Naive B cell (primary cell): Measurements from ENCODE around the gene DCDC2C. TPM values are rescaled to one million over a fixed set of nuclear protein-coding genes. Genes with fewer than 3 reads are reported as not detected.

ENCODE experiments used
- ATAC-seq, 2 donors: fragments of 150-1000 bp; cut with Tn5 transposase; 2 replicates each; pipeline ENCODE4 v1.10.0; 2021; ENCODE audit warnings: low read depth in 2 of 2, mild to moderate bottlenecking in 2 of 2, moderate library complexity in 2 of 2
- DNase-seq: peaks from one replicate; pipeline ENCODE4 v3.0.0; 2022
- H3K27ac Mint-ChIP-seq, 6 donors: one replicate each; pipeline ENCODE4 v1.8.0; 2020 to 2022; ENCODE audit warnings: mild to moderate bottlenecking in 6 of 6, mixed read lengths in 6 of 6, moderate library complexity in 5 of 6, inconsistent platforms in 2 of 6
- H3K27me3 Mint-ChIP-seq, 3 donors: one replicate each; pipeline ENCODE4 v1.8.0; 2021 to 2022; ENCODE audit warnings: mixed read lengths in 3 of 3, mild to moderate bottlenecking in 1 of 3
- H3K36me3 Mint-ChIP-seq, 2 donors: one replicate each; pipeline ENCODE4 v1.8.0; 2020 to 2022; ENCODE audit warnings: mixed read lengths in 2 of 2, inconsistent platforms in 1 of 2, mild to moderate bottlenecking in 1 of 2
- H3K4me1 Mint-ChIP-seq, 3 donors: one replicate each; pipeline ENCODE4 v1.8.0; 2020 to 2022; ENCODE audit warnings: mixed read lengths in 3 of 3, inconsistent platforms in 1 of 3, mild to moderate bottlenecking in 1 of 3, moderate library complexity in 1 of 3
- H3K4me3 Mint-ChIP-seq, 8 donors: one replicate each; pipeline ENCODE4 v1.8.0; 2020 to 2022; ENCODE audit warnings: mild to moderate bottlenecking in 8 of 8, mixed read lengths in 8 of 8, moderate library complexity in 8 of 8, inconsistent platforms in 2 of 8
- H3K9me3 Mint-ChIP-seq, 7 donors: one replicate each; pipeline ENCODE4 v1.8.0; 2020 to 2022; ENCODE audit warnings: mixed read lengths in 7 of 7, mild to moderate bottlenecking in 5 of 7, inconsistent platforms in 2 of 7, moderate library complexity in 1 of 7
- polyA plus RNA-seq, 6 donors: library from polyadenylated mRNA; unstranded; fragments of 300-500 nt; fragmentation: Illumina TruSeq; gene quantifications; one replicate each; pipeline ENCODE4 v1.2.3, GENCODE V29; 2021; ENCODE audit warnings: low read depth in 6 of 6

DCDC2C gene
- polyA plus RNA-seq, 6 donors from 2014 or later, result not detected

- no peaks in the 10 kb centered on the region for H3K4me1 Mint-ChIP-seq
- DNase-seq, result no peak
- H3K27me3 Mint-ChIP-seq, result peaks cover 5 to 44% (median 9%) of the 10 kb centered on the region in 3 donors
- no peak overlapping the region for H3K4me3 Mint-ChIP-seq
- H3K27ac Mint-ChIP-seq, result no peak overlapping the region
- peaks cover 0 to 5% (median 0%) of the 10 kb centered on the region in 7 donors for H3K9me3 Mint-ChIP-seq
- no peak for ATAC-seq
- no peaks in the 10 kb centered on the region for H3K36me3 Mint-ChIP-seq
Observed at GRCh38 chr2:3729786-3730185, 26.4 kb downstream of the DCDC2C start.

- H3K4me3 Mint-ChIP-seq, result no peak overlapping the region
- no peaks in the 10 kb centered on the region for H3K9me3 Mint-ChIP-seq
- no peaks in the 10 kb centered on the region for H3K4me1 Mint-ChIP-seq
- DNase-seq (no peak), ATAC-seq (no peak)
- H3K27me3 Mint-ChIP-seq, result peaks cover 0 to 35% (median 9%) of the 10 kb centered on the region in 3 donors
- no peaks in the 10 kb centered on the region for H3K36me3 Mint-ChIP-seq
- H3K27ac Mint-ChIP-seq, result no peak overlapping the region
Observed at GRCh38 chr2:3730646-3731045, 27.3 kb downstream of the DCDC2C start.

DNA sequence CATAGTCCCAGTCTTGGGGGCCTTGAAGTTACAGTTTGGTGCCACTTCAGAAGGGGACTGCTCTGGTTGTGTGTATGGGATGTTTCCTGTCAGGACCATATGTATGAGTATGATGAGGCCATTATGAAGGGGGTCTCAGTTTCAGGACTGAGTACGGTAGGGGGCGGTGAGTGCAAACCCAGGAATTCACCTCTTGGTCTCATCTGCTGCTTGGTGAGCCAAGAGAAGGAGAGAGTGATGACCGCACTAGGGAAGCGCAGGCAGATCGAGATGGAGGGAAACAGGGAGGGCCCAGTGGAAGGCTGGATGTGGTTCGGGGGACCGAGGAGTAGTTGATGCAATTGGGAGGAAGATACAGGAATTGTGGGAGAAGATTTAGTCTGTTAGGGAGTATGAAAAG, 28.5 kb downstream of the DCDC2C start:
- no peak for DNase-seq
- Mint-ChIP-seq H3K36me3 (no peaks in the 10 kb centered on the region), H3K4me1 (no peaks in the 10 kb centered on the region), H3K9me3 (no peaks in the 10 kb centered on the region), H3K27me3 (peaks cover 0 to 30% (median 9%) of the 10 kb centered on the region in 3 donors), H3K27ac (peak overlapping the region in 1 of 6 donors; percentile 78), H3K4me3 (no peak overlapping the region)
- ATAC-seq, result no peak

DNA sequence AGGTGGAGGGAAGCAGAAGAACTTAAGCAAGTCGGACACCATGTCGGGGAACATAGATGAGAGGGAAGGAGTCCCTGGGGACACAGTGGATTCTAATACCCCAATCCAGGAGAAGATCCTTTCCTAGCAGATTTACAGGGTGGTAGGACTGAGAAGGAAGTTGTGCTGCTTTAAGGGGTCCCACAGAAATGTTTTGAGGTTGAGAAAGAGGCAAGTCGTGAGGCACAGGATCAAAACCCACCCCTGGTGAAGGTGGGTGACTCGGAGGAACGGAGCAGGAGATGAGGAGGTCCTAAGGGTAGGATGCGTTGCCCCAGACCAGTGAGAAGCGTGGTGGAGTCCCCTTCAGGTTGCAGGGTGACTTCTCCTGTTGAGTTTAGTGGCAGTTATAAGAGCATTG, 32.7 kb downstream of the DCDC2C start:
- H3K4me1 Mint-ChIP-seq, result no peaks in the 10 kb centered on the region
- DNase-seq (no peak), ATAC-seq (no peak)
- no peak overlapping the region for H3K4me3 Mint-ChIP-seq
- H3K27me3 Mint-ChIP-seq, result peaks cover 0 to 7% (median 0%) of the 10 kb centered on the region in 3 donors
- H3K27ac Mint-ChIP-seq, result no peak overlapping the region
- H3K9me3 Mint-ChIP-seq, result no peaks in the 10 kb centered on the region
- H3K36me3 Mint-ChIP-seq, result no peaks in the 10 kb centered on the region

- Mint-ChIP-seq H3K36me3 (no peaks in the 10 kb centered on the region), H3K9me3 (no peaks in the 10 kb centered on the region), H3K4me3 (no peak overlapping the region), H3K27me3 (peaks cover 0 to 5% (median 2%) of the 10 kb centered on the region in 3 donors), H3K4me1 (no peaks in the 10 kb centered on the region), H3K27ac (no peak overlapping the region)
- no peak for DNase-seq
- no peak for ATAC-seq
Observed at GRCh38 chr2:3737128-3737527, 33.8 kb downstream of the DCDC2C start.

DNA sequence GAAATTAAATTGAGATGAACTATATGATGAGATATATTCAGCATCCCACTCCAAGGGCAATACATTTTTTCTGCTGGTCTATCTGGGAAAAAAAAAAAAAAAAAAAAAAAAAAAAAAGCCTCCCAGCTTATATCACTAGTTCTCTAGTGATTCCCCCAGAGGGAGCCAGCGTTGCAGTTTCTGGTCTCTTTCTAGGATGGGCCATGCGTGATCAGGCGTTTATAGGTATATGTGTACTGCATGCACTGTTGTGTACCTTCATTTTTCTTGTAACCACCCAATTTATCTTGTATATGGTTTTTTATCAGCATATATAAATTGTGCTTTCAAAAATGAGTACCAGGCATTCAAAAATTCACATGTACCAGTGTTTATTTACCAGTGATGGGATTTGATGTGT, 35.1 kb downstream of the DCDC2C start:
- ATAC-seq (no peak), DNase-seq (no peak)
- H3K4me1 Mint-ChIP-seq, result no peaks in the 10 kb centered on the region
- no peaks in the 10 kb centered on the region for H3K9me3 Mint-ChIP-seq
- no peaks in the 10 kb centered on the region for H3K36me3 Mint-ChIP-seq
- no peak overlapping the region for H3K4me3 Mint-ChIP-seq
- peaks cover 0 to 9% (median 6%) of the 10 kb centered on the region in 3 donors for H3K27me3 Mint-ChIP-seq
- H3K27ac Mint-ChIP-seq, result no peak overlapping the region

DNA sequence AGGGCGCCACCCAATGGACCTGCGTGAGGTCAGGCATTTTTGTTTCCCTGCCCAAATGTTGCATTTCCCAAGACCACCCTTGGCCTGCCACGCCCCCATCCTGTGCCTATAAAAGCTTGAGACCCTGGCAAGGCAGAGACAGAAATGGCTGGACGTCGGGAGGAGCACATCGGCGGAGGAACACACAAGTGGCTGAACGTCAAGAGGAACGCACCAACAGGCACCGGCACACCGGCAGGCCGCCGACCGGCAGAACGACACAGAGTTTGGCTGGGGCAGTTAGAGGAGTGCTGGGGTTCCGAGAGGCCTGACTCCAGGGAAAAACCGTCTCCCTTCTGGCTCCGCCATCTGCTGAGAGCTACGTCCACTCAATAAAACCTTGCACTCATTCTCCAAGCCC, 35.9 kb downstream of the DCDC2C start:
- Mint-ChIP-seq H3K9me3 (no peaks in the 10 kb centered on the region), H3K27ac (no peak overlapping the region), H3K36me3 (no peaks in the 10 kb centered on the region), H3K4me1 (no peaks in the 10 kb centered on the region), H3K27me3 (peaks cover 0 to 11% (median 9%) of the 10 kb centered on the region in 3 donors), H3K4me3 (no peak overlapping the region)
- ATAC-seq (no peak), DNase-seq (no peak)

DNA sequence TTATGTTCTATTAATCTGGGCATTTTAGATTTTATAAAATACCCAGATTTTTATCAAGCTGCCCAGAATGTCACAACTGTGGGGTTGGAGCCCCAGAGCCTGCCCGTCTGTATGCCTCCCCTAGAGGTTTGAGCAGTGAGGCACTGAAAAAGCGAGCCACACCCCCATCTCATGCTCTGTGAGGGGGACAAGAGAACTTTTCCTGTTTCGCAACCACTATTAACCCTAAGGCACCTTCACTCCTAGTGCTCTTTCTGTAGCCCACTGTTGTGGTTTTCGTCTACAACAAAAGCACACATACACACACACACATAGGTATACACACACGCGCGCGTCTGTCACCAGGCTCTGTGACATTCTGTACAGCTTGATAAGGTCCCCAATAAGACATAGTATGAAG, 38.0 kb downstream of the DCDC2C start:
- Mint-ChIP-seq H3K27ac (no peak overlapping the region), H3K27me3 (peaks cover 0 to 12% (median 9%) of the 10 kb centered on the region in 3 donors), H3K36me3 (no peaks in the 10 kb centered on the region), H3K9me3 (peaks cover 0 to 2% (median 0%) of the 10 kb centered on the region in 7 donors), H3K4me1 (no peaks in the 10 kb centered on the region), H3K4me3 (no peak overlapping the region)
- ATAC-seq, result no peak
- DNase-seq, result no peak

GRCh38 chr2:3741867-3742602, 38.7 kb downstream of the DCDC2C start:
- ATAC-seq (no peak), DNase-seq (no peak)
- Mint-ChIP-seq H3K36me3 (no peaks in the 10 kb centered on the region), H3K27me3 (peaks cover 0 to 12% (median 9%) of the 10 kb centered on the region in 3 donors), H3K9me3 (peaks cover 0 to 2% (median 0%) of the 10 kb centered on the region in 7 donors), H3K27ac (no peak overlapping the region), H3K4me1 (no peaks in the 10 kb centered on the region), H3K4me3 (no peak overlapping the region)

- peaks cover 0 to 2% (median 0%) of the 10 kb centered on the region in 7 donors for H3K9me3 Mint-ChIP-seq
- no peak overlapping the region for H3K4me3 Mint-ChIP-seq
- H3K27ac Mint-ChIP-seq, result no peak overlapping the region
- H3K4me1 Mint-ChIP-seq, result no peaks in the 10 kb centered on the region
- ATAC-seq, result no peak
- H3K27me3 Mint-ChIP-seq, result peaks cover 0 to 14% (median 12%) of the 10 kb centered on the region in 3 donors
- no peak for DNase-seq
- no peaks in the 10 kb centered on the region for H3K36me3 Mint-ChIP-seq
Observed at GRCh38 chr2:3742743-3743508, 39.6 kb downstream of the DCDC2C start.

DNA sequence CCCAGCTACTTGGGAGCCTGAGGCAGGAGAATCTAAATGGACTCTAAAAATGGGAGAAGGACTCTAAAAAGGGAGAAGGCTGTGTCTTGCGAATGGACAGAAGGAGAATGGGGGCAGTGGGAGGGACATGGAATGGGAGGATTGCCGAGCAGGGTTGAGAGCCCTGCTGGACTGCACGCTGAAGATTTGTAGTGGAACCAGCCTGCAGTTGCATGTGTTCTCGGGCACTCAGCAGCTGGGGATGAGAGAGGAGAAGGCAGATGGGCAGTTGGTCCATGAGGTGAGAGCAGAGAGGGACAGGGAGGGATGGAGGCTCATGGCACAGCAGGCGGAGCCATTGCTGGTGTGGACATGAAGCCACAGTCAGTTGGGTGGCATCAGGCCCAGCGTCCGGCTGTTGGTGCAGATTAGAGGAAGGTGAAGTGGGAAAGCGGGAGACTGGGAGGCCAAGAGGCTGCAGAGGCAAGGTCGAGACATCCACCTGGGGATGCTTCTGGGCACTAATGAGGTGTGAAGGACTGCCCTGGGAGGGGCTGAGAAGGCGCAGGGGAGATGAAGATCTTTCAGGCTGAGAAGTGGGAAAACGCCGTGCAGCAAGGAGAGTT, 40.7 kb downstream of the DCDC2C start:
- H3K27ac Mint-ChIP-seq, result no peak overlapping the region
- H3K9me3 Mint-ChIP-seq, result peaks cover 0 to 2% (median 0%) of the 10 kb centered on the region in 7 donors
- H3K4me1 Mint-ChIP-seq, result no peaks in the 10 kb centered on the region
- H3K27me3 Mint-ChIP-seq, result peaks cover 0 to 16% (median 12%) of the 10 kb centered on the region in 3 donors
- DNase-seq (no peak), ATAC-seq (no peak)
- H3K36me3 Mint-ChIP-seq, result no peaks in the 10 kb centered on the region
- H3K4me3 Mint-ChIP-seq, result no peak overlapping the region

DNA sequence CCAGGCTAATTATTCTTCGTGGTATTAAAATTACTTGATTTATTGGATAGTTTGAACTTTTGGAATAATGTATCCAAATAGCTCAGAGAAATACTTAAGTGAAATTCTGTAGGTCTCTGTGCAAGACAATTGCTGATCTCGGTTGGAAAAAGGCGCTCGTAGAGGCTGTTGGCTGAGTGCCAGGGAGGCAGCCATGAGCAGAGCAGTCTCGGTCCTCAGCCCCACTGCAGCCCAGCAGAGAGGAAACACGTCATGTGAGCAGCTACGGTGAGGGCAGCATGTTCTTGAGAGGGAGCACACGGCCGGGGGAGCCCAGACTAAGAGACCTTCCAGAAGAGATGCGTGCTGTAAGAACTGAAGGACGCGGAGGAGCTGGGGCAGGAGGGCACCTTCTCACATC, 42.5 kb downstream of the DCDC2C start:
- Mint-ChIP-seq H3K4me3 (no peak overlapping the region), H3K4me1 (no peaks in the 10 kb centered on the region), H3K9me3 (peaks cover 0 to 2% (median 0%) of the 10 kb centered on the region in 7 donors), H3K27me3 (peaks cover 0 to 30% (median 12%) of the 10 kb centered on the region in 3 donors), H3K36me3 (no peaks in the 10 kb centered on the region), H3K27ac (no peak overlapping the region)
- no peak for ATAC-seq
- no peak for DNase-seq

GRCh38 chr2:3747032-3747654, 43.8 kb downstream of the DCDC2C start:
- H3K36me3 Mint-ChIP-seq, result no peaks in the 10 kb centered on the region

More at GRCh38 chr2:3747032-3747654, 43.8 kb downstream of the DCDC2C start:
- Mint-ChIP-seq H3K9me3 (peaks cover 0 to 2% (median 0%) of the 10 kb centered on the region in 7 donors), H3K4me3 (no peak overlapping the region), H3K27me3 (peaks cover 0 to 34% (median 16%) of the 10 kb centered on the region in 3 donors), H3K27ac (no peak overlapping the region), H3K4me1 (no peaks in the 10 kb centered on the region)
- no peak for ATAC-seq
- no peak for DNase-seq
